GF-D8 (cell line): ENCODE results near the gene GHITM.
"Not testable (repeated sequence)": the region's sequence is repeated elsewhere in the genome, so short reads cannot be mapped to it uniquely, and the experiment has no call there.

Experiments
- DNase-seq: peaks from one replicate; lab custom pipeline; 2025; lab: John Stamatoyannopoulos, UW

GHITM gene

GRCh38 chr10:84148006-84148597 is 8.8 kb downstream of the GHITM start:
- DNase-seq = peak; percentile 10

GRCh38 chr10:84149854-84150253 is 10.5 kb downstream of the GHITM start:
- DNase-seq = no peak

- no peak for DNase-seq
These were observed 13.5 kb downstream of the GHITM start for GRCh38 chr10:84152769-84153168.

DNA sequence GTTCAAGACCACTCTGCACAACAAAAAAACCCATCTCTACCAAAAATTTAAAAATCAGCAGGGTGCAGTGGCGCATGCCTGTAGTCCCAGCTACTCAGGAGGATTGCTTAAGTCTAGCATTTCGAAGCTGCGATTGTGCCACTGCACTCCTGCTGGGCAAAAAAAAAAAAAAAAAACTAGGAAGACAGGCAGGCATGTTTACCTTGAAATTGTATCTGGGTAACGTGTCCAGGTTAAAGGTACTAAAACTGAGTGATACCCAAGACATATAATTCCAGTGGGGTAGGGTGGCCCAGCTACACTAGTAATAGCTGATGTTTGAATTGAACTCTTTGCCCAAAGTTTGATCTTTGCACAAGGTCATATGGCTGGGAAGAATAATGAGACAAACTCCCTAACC is 16.2 kb downstream of the GHITM start:
- DNase-seq = no peak

DNA sequence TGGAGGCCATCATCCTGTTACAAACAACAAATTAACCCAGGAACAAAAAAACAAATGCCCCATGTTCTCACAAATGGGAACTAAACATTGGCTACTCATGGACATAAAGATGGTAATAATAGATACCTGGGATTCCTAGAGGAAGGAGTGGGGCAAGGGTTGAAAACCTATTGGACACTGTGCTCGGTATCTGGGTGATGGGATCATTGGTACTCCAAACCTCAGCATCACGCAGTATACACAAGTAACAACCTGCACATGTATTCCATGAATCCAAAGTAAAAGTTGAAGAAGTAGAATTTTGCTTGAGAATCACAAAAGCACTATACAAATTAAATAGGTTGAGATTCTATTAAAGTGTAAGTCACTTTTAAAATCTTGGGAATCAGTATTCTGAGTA is 16.7 kb downstream of the GHITM start:
- no peak for DNase-seq

DNA sequence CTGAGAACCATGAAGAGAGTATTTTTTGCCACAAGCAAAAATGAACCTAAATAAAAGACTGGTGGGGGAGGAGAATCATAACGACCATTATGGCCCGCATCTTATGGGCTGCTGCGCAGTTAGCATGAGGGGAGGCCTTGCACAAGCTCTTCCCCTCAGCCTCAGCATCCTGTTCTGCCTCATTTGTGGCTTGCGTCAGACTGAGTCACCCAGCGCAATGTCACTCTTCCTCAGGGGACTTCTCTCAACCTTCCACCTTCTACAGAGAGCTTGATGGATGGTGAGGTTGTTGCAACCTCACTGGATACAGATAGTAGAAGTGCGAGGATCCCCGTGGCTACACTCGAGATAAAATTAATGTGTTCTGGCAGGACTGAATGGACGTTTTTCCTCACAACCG is 17.5 kb downstream of the GHITM start:
- DNase-seq = peak; percentile 84

- DNase-seq = no peak
These were observed 18.8 kb downstream of the GHITM start for GRCh38 chr10:84158061-84158460.

- DNase-seq = peak; percentile 55
These were observed 19.2 kb downstream of the GHITM start for GRCh38 chr10:84158550-84158949.

GRCh38 chr10:84159076-84159685 is 19.9 kb downstream of the GHITM start:
- no peak for DNase-seq

GRCh38 chr10:84160663-84161362 is 21.5 kb downstream of the GHITM start:
- DNase-seq = no peak

DNA sequence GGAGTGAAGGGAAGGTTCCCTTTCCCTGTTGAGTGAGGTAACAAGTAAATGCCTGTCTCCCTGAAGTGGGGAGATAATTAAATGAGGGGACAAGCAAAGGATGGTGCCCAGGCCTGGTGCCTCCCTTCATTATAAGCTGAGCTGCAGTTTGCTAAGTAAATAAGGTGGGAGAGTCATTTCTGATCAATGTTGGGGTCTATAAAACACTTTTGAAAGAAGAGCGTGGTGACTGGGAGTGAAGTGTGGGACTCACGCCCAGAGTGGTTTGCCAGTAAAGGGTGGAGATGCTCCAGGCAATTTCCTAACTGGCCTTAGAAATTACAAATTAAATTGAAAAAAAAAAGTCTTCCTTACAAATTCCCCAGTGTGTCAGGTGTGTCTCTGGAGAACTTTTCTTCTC is 24.7 kb downstream of the GHITM start:
- DNase-seq = no peak

DNA sequence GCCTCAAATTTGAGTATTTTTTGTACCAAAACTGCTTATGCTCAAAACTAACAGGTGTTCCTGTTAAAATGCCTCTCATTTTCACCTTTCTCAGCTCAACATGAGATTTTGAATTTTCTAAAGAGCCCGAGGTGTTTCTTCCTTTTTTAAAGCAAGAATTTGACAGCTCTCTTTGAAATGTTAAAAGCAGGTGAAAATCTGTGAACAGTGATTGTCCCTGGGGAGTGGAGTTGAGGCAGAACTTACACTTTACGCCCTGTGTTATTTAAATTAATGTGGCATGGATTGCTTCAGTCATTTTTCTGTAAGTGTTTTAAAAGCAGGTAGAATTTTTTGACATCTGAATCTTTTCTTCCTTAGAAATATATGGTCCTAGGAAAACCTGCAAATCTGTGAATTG is 25.1 kb downstream of the GHITM start:
- no peak for DNase-seq

DNA sequence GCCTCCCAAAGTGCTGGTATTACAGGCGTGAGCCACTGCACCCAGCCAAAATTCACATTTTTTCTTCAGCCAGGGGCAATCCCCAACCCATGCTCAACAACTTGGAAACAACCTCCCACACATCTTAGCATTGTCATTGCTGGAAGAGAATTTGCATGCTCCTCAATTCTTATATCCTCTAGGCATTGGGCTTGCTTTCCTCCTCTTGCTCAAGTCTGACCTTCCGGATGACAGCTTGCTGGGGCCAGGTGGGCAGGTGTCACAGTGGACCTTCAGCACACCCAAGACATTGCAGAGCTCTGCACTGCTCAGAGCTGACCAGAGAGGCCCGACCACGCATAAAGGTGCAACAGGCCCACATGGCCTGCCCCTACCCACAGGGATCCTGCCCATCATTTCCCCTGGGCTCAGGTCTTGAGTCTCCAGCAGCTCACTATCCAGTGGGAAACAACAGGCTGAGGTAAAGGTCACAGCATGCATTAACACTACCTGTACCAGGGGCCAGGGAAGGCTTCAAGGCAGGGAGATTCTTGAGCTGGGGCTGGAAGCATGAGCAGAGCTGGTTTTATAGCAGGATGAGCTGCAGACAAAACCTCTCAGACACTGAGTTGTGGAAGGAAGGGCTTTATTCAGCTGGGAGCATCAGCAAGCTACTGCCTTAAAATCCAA is 27.4 kb downstream of the GHITM start:
- no peak for DNase-seq

DNA sequence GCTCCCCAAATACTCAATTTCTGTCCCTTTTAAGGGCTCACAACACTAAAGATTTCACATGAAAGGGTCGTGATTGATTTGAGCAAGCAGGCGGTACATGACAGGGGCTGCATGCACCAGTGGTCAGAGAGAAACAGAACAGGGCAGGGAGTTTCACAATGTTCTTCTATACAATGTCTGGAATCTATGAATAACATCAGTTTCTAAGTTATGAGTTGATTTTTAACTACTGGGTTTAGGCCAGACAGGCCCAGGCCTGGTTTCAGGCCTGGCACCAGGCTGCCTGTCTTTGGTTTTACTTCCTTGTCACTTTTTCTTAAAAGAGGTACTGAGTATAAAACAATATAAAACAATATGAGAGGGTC is 28.0 kb downstream of the GHITM start:
- DNase-seq = not testable (repeated sequence)

GRCh38 chr10:84168382-84168781 is 29.1 kb downstream of the GHITM start:
- not testable (repeated sequence) for DNase-seq

DNA sequence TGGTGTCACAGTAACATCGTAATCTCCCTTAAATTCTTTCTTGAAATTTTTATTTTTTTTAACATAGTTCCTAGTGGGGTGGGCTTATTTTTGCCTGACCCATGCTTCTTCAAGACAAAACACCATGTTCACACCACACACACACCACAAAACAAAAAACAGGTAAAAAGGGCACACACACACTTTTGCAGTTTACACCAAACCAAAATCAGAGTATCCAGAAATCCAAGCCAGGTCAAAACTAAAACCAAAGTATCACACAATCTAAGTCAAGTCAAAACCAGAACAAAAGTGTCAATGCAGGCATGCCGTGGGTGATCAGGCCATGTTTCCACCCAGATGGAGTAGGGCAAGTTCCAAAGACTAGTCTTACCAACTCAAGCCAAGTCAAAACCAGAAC is 31.9 kb downstream of the GHITM start:
- not testable (repeated sequence) for DNase-seq

- not testable (repeated sequence) for DNase-seq
These were observed 32.6 kb downstream of the GHITM start for GRCh38 chr10:84171700-84172466.

GRCh38 chr10:84172467-84173356 is 33.4 kb downstream of the GHITM start:
- no peak for DNase-seq

DNA sequence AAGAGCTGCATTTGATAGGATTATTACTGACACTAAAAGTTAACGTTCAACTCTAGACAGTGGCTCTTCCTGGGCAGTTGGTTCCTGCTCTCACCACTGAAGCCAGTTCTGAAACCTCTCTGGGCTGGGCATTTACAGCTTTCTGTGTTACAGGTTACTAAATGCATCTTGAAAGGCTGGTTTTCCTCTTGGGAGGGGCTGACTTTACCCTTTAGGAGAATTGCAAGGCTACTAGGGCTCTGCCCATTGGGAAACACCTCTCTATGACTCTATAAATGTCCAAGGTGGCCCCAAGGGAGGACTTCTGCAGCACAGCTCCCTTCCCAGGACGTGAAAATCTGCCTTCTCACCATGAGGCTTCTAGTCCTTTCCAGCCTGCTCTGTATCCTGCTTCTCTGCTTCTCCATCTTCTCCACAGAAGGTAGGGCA is 34.2 kb downstream of the GHITM start, which contains the start of gene GPR15LG:
Gene GPR15LG (plus strand): TSS at position 301 of the 429 bp plus-strand sequence. CDS start 51 bp downstream, at position 352.
- no peak for DNase-seq

DNA sequence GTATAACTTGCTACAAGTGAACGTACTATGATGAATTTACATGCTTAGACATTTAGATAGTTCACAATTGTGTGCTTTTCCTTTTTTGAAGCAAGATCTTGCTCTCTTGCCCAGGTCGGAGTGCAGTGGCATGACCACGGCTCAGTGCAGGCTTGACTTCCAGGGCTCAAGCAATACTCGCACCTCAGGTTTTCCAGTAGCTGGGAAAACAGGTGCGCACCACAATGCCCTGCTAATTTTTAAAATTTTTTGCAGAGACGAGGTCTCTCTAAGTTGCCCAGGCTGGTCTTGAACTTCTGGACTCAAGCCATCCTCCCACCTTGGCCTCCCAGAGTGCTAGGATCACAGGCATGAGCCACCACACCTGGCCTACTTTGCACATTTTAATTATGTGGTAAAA is 36.1 kb downstream of the GHITM start:
- no peak for DNase-seq

DNA sequence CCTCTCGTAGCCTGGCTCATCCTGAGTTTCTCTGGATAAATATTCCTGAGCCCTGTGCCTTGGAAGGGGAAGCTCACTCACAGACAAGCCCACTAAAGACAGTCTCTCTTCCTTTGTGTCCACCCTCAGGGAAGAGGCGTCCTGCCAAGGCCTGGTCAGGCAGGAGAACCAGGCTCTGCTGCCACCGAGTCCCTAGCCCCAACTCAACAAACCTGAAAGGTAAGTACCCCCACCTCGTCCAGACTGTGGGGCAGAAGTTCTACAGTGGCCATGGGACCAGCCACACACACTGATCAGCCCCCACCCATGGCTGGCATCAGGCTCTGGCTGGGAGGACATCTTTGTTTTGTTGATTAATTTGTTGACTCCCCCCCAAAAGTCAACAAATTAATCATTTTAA is 37.0 kb downstream of the GHITM start:
- DNase-seq = no peak
